HG03066 (cell line): ENCODE data around the gene STAT5B.
"Not testable (repeated sequence)": the region's sequence is repeated elsewhere in the genome, so short reads cannot be mapped to it uniquely, and the experiment has no call there.

Source experiments
- ATAC-seq: cut with Tn5 transposase; IDR thresholded peaks from one replicate; pipeline ENCODE4 v1.9.1; 2021; ENCODE audit warnings: low read depth; ENCODE audit not compliant: unreplicated experiment

STAT5B gene

GRCh38 chr17:42241871-42242270 lies 34.3 kb downstream of the STAT5B start:
- no peak for ATAC-seq

GRCh38 chr17:42240863-42241262 lies 35.3 kb downstream of the STAT5B start:
- ATAC-seq = not testable (repeated sequence)

- no peak for ATAC-seq
Measured at GRCh38 chr17:42240201-42240600, 36.0 kb downstream of the STAT5B start.

GRCh38 chr17:42239576-42239975 lies 36.6 kb downstream of the STAT5B start:
- not testable (repeated sequence) for ATAC-seq

DNA sequence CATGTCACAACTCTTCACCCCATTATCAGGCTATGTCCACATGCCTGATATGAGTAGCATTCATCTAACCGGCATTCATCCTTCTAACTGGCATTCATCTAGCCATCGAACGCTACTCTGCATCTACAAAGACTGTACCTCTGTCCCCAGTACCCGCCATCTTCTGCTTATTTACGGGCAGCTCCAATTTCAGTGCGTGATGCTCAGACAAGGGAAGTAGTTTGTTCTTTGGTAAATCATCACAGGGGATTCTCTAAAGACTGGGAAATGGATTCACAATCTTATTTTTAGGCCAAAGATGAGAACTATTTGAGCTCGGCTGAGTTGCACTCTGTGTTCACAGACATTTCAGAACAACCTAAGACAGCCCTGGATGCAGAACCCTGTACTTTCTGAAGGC lies 39.4 kb downstream of the STAT5B start:
- no peak for ATAC-seq

GRCh38 chr17:42233994-42234393 lies 42.2 kb downstream of the STAT5B start:
- ATAC-seq = no peak

DNA sequence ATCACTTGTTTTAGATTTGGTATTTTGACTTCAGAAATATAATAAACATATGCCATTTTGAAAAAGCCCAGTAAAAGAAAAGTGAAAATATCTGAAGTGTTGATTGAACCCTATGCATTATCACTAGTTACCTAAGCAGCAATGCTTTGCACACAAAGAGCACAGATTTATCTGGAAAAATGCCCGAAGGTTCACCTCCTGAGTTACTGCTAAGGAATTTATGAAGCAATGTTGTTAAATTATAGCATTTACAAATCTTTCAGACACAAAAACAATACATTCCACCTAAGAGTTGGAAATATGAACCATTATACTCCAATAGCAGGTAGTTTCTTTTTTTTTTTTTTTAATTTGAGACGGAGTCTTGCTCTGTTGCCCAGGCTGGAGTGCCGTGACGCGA lies 43.0 kb downstream of the STAT5B start:
- ATAC-seq = no peak

- ATAC-seq = no peak
Measured at GRCh38 chr17:42230225-42230624, 46.0 kb downstream of the STAT5B start.

DNA sequence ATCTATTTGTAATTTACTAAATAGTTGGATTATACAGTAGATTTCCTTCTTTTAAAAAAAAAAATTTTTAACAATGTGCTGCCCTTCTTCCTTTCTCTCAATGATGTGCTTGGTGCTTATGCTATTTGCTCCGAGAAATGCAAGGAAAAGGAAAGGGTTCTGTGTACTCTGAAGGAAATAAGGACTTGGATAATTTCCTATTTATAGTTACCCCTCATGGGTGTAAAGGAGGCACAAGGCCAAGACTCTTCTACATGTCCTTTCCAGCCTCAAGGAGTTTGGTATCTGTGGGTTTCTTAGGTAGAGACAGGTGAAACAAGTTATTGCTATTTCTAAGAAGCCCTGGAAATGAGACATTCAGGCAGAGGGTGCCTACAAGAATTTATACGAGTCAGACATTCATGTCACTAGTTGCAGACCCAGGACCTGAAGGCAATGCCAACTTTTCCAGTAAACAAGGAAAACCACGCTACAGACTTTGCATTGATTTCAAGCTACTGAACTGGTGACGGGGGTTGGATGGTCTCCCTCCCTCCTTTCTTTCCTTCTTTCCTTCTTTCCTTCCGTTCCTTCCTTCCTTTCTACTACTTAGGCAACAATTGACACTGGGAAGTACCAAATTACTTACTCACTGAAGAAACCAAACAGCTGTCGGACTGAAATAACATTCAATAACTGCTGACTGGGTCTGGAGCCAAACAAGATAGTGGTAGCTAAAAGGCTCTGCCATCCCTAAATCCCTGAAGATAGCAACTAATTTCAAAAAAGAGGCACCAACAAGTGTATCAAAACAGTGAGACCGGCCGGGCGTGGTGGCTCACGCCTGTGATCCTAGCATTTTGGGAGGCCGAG lies 48.1 kb downstream of the STAT5B start:
- ATAC-seq = no peak

DNA sequence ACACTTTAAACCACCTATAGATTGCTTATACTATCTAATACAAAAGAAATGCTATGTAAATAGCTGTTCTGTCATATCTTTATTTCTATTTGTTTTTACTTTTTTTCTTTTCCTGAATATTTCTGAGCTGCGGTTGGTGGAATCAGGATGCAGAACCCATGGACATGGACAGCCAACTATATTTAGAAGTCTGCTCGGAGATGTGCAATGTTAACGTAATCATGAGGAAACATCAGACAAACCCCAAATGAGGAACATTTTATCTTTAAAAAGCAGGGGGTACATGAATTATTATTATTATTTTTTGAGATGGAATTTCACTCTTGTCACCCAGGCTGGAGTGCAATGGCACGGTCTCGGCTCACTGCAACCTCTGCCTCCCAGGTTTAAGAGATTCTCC lies 50.5 kb downstream of the STAT5B start:
- ATAC-seq = no peak

DNA sequence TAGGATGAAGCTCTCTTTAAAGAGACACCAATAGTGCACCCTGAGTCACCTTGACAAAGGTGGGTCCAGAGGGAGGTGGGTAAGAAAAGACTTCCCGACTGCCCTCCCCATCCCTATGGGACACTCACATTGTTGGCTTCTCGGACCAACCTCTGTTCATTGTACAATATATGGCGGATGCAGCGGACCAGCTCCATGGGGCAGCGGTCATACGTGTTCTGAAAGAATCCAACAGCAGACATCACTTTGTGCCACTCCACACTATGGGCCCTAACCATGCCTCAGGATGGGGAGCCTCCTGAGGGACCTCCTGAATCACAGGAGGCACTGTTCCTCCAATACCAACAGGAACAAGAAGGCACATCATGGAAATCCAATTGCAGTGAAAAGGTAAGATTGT lies 51.5 kb downstream of the STAT5B start:
- ATAC-seq = no peak

DNA sequence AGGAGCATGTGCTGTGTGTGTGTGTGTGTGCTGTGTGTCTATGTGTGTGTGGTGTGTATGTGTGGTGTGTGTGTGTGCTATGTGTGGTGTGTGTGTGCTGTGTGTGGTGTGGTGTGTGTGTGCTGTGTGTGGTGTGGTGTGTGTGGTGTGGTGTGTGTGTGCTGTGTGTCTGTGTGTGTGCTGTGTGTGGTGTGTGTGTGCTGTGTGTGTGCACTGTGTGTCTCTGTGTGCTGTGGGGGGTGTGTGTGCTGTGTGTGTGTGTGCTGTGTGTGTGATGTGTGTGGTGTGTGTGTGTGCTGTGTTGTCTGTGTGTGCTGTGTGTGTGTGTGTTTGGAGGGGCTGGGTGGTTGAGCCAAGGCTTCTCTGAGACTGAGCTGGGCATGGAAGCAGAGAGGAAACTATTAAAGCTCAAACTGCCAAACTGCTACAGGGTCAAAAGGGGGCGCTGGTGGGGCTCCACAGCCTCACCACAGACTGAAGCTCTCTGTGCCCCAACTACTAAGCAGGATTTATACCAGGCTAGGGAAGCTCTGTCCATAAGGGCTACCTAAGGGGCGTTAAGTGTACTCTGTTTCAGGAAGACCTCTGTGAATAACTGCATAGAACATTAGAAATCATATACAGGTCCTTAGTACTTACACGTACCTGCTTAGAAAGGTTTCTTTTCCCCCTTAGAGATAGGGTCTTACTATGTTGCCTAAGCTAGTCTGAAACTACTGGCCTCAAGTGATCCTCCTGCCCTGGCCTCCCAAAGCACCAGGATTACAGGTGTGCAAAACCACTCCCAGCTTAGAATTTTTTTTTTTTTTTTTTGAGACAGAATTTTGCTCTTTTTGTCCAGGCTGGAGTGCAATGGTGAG lies 54.1 kb downstream of the STAT5B start:
- no peak for ATAC-seq

DNA sequence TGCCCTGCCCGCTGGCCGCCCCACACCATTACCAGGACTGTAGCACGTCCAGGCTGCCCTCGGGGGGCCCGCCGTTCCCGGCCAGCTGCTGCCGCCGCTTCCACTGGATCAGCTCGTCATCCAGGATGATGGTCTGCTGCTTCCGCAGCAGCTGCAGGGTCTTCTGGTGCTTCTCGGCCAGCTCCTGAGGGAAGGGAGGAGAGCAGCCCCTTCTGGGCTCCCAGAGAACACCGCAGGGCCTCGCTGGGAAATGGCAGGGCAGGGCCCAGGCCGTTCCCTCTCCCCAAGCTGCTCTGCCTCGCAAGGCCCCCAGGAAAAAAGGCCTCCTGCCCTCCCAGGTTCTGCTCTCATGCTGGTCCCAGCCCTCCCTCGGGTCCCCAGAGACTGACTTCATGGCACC lies 56.9 kb downstream of the STAT5B start:
- ATAC-seq = not testable (repeated sequence)

DNA sequence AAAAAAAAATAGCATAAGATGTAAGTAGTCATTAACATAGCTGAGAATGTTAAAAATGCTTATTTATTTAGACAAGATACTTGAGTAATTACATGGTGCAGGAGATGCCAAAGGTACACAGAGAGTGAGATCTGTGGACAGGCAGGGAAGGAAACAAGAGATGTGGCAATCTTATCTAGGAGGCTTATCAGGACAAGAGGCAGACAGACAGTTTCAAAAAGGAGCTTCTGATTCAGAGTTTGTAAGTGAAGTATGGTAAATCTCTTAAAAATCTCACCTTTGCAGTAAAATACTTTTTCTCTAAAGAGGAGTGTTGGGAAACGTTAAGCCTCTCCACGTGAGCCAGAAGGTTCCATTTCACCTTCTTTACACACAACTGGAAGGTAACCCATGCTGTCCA lies 62.0 kb downstream of the STAT5B start:
- no peak for ATAC-seq

GRCh38 chr17:42212382-42212781 lies 63.8 kb downstream of the STAT5B start:
- ATAC-seq = no peak

GRCh38 chr17:42211921-42212341 lies 64.3 kb downstream of the STAT5B start:
- ATAC-seq = not testable (repeated sequence)

DNA sequence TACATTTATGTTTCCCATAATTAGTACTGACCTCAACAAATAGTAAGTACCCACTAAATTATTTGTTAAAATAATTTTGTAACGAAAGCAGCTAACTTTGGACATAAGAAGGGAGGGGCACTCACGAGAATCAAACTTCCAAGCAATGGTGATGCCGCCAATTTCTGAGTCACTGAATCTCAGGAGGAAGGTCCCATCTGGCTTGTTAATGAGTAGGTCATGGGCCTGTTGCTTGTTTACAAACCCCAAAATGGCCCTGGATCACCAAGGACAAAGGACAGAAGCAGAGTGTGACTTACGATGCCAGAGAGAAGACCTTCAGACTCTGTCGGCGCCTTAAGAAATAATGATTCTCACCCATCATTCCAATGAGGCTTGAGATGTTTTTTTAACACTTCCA lies 66.1 kb downstream of the STAT5B start:
- no peak for ATAC-seq

- ATAC-seq = not testable (repeated sequence)
Measured at GRCh38 chr17:42206153-42206612, 70.0 kb downstream of the STAT5B start.

DNA sequence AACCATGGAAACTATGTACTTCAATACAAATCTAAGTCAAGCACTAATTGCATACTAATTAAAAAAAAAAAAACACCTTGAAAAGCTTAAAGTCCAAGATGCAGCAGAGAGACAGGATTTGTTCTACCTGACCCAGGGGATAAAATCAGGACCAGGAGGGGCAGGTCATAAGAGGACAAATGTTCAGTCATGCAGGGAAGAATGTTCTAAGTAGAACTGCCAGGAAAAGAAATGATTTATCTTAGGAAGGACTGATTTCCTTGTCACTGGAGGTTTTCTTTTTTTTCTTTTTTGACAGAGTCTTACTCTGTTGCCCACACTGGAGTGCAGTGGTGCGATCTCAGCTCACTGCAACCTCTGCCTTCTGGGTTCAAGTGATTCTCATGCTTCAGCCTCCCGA lies 72.8 kb downstream of the STAT5B start:
- no peak for ATAC-seq

DNA sequence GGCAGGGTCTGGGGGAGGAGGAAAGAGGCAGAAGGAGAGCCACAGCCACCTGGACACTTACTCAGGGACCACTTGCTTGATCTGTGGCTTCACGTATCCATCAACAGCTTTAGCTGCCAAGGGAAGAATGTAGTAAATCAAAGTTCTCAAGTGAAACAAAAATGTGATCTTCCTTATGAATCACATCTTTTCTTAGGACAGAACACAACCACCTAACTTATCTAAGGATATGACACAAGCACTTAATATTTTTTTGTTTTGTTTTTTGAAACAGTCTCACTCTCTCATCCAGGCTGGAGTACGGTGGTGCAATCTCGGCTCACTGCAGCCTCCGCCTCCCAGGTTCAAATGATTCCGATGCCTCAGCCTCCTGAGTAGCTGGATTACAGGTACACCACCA lies 73.5 kb downstream of the STAT5B start:
- no peak for ATAC-seq

DNA sequence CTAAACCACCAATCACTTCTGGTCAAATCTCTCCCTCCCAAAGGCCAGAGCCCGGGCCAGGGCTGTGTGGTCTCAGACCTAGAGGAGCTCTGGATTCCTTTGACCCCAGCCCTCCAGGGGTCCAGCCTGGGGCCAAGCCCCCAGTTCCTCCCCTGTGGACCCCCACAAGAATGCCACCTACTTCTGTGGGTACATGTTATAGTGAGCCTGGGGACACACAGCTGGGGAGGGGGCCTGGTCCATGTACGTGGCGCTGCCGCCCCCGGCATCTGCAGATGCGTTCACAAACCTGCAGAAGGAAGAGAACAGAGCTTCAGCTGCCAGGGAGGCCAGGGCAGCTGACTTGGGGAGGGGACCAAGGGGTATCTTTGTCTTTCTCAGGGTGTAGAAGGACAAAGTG lies 74.0 kb downstream of the STAT5B start:
- ATAC-seq = no peak

GRCh38 chr17:42201458-42201772 lies 74.8 kb downstream of the STAT5B start:
- no peak for ATAC-seq
